IPS-15b (cell line): ENCODE results near the gene XPC.
A peak's percentile ranks its signal among the peaks of the same experiment; 100 is the strongest.

Experiments
- H3K27me3 ChIP-seq: one replicate; pipeline ENCODE4 v1.6.1; 2013; ENCODE audit warnings: low read length; ENCODE audit not compliant: control insufficient read depth, insufficient read depth
- H3K36me3 ChIP-seq: one replicate; pipeline ENCODE4 v1.6.1; 2013; ENCODE audit warnings: low read length; ENCODE audit not compliant: control insufficient read depth, insufficient read depth
- H3K4me1 ChIP-seq: one replicate; pipeline ENCODE4 v1.6.1; 2013; ENCODE audit warnings: mild to moderate bottlenecking, low read length; ENCODE audit not compliant: control insufficient read depth, insufficient read depth
- H3K4me3 ChIP-seq: one replicate; pipeline ENCODE4 v1.5.1; 2013; ENCODE audit warnings: low read depth, low read length
- H3K9ac ChIP-seq: one replicate; pipeline ENCODE4 v1.6.1; 2013; ENCODE audit warnings: low read depth, mild to moderate bottlenecking, low read length
- H3K9me3 ChIP-seq: one replicate; pipeline ENCODE4 v1.6.1; 2013; ENCODE audit warnings: mild to moderate bottlenecking, low read length; ENCODE audit not compliant: control insufficient read depth, insufficient read depth

Gene XPC

DNA sequence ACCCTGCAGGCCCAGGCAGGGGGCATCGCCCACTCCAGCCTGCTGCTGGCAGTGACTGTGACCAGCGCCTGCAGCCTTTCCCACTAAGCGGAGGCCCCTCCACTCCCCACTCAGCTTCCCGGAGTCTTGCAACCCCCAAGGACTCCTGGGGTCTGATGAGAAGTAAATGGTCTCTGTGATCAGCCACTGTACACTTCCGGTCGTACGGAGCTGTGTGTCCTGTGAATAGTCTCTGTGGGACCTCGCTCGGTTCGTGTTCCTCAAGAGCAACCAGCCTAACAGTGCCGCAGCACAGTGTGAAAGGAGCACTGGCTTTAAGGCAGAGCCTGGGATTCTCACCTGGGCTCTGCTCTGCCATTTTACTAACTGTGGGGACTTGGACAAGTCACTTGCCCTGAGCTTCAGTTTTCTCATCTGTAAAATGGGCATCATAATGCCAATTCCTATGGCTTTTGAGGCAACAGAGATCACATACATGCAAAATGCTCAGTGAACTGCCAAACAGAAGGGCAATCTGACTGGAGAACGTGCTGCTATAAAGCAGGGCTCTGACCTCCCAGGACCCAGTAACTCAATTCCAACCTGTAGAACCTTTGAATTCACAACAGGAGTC is 26.8 kb downstream of the XPC start:
- no peak overlapping the region for H3K9ac ChIP-seq
- H3K27me3 ChIP-seq, result no peaks in the 10 kb centered on the region
- H3K9me3 ChIP-seq, result no peaks in the 10 kb centered on the region
- peaks cover 5% of the 10 kb centered on the region for H3K4me1 ChIP-seq
- peaks cover 20% of the 10 kb centered on the region for H3K36me3 ChIP-seq
- H3K4me3 ChIP-seq, result no peak overlapping the region

DNA sequence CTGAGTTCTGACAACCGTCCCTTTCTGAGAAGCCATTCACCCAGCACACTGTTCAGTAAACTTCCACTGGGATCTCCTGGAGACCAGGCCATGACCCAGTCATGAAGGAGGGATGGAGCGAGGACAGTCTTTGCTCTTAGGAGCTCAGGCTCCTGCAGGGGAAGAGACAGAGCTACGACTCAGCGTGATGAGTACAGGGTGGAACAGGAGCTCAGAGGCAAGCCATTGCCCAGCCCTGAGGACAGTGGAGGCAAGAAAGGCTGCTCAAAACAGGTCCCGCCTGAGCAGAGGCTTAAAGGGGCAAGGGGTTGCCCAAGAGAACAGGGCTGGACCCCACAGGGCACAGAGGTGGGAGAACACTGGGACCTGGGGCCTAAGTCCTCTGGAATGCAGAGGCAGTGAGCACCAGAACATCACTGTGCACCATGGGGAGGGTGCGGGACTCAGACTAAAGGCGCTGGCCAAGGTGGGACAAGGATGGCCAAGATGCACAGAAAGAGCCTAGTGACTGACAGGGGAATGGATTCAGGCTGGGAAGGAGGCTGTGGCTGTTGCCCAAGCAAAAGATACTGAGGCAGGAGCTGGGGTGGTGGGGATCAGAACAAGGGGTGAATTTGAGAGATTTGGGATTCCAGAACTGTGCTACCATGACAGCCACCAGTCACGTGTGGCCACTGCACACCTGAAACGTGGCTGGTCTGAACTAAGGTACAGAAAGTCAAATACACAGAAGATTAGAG is 27.7 kb downstream of the XPC start:
- Histone ChIP-seq H3K36me3 (peaks cover 17% of the 10 kb centered on the region), H3K9me3 (no peaks in the 10 kb centered on the region), H3K27me3 (no peaks in the 10 kb centered on the region), H3K4me1 (peaks cover 5% of the 10 kb centered on the region), H3K4me3 (no peak overlapping the region), H3K9ac (no peak overlapping the region)

DNA sequence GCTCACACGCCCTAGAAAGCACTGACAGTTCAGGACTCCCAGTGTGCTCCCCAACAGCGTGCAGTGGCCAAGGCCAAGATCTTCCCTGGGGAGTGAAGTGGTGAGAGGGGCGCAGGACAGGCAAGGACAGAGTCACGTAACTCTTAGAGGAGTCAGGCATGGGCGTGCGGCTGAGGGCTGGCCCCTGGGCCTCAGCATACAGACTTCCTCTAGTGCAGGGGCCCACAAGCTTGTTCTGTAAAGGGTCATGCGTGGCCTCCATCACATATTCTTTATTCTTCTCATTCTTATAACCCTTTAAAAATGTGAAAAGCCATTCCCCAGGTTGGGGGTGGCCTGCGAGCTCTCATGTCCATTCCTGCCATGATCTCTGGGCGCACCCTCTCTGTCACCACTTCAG is 28.3 kb downstream of the XPC start:
- H3K9me3 ChIP-seq, result no peaks in the 10 kb centered on the region
- H3K4me3 ChIP-seq, result no peak overlapping the region
- H3K9ac ChIP-seq, result no peak overlapping the region
- H3K36me3 ChIP-seq, result peaks cover 17% of the 10 kb centered on the region
- H3K4me1 ChIP-seq, result peaks cover 5% of the 10 kb centered on the region
- no peaks in the 10 kb centered on the region for H3K27me3 ChIP-seq

DNA sequence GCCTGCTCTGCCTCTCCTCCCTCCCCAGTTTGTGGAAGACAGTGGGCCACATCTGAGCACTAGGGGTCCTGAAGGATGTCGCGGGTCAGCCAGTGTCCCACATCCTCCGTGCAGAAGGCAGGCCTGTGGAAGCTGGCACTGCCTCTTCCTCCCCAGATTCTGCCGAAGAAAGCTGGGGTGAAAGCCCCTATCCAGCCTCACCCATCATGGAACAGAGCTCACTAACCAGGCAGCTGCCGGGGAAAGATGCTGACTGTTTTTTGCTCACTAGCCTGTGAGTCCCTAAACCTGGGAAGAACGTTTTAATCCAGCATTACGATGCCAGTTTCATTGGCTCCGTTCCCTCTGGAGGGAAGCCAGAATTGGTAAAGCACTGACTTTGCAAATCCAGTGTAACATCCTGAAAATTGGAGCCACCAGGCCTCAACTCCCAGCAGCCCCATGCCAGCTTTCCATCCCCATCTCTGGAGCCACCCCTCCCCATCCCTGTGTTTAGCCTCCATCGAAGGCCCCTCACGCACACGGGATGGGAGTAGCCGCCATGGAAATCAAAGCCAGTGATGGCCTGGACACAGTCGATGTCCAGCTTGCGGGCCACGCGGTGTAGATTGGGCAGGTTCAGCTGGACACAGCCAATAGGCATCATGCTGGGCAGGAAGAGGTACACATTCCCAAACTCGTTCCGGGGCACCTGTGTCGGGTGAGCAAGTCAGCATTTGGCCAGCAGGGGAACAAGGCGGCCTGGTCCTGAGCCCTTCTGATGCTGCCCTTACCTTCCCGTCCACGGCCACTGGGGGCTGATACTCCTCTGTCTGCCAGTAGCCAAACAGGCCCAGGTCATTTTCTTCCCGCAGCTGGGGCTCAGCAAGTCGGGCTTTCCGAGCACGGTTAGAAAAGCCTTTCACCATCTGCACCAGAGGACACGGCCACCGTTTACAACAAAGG is 30.1 kb downstream of the XPC start:
- H3K9me3 ChIP-seq, result no peaks in the 10 kb centered on the region
- H3K4me3 ChIP-seq, result no peak overlapping the region
- H3K9ac ChIP-seq, result peak overlapping the region; percentile 5
- no peaks in the 10 kb centered on the region for H3K27me3 ChIP-seq
- peaks cover 13% of the 10 kb centered on the region for H3K36me3 ChIP-seq
- peaks cover 7% of the 10 kb centered on the region for H3K4me1 ChIP-seq

DNA sequence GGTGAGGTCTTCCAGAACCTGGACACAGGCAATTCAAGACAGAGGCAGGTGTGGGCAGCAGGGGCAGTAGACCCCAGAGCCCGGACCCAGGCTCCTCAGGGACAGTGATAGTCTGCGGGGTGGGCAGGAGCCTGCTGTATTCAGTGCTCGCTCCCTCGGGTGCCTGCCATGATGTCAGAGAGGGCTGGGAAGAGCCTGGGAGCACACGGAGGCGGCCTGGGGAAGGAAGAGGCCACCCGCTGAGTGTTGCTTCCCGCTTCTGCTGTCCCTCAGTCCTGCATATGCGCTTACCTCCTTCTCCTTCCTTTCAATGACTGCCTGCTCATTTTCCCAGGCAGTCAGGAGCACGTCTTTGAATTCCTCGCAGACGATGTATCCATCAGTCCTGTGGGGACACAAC is 30.8 kb downstream of the XPC start:
- H3K9me3 ChIP-seq, result no peaks in the 10 kb centered on the region
- no peak overlapping the region for H3K9ac ChIP-seq
- no peaks in the 10 kb centered on the region for H3K27me3 ChIP-seq
- peaks cover 7% of the 10 kb centered on the region for H3K4me1 ChIP-seq
- H3K36me3 ChIP-seq, result peaks cover 13% of the 10 kb centered on the region
- H3K4me3 ChIP-seq, result no peak overlapping the region

DNA sequence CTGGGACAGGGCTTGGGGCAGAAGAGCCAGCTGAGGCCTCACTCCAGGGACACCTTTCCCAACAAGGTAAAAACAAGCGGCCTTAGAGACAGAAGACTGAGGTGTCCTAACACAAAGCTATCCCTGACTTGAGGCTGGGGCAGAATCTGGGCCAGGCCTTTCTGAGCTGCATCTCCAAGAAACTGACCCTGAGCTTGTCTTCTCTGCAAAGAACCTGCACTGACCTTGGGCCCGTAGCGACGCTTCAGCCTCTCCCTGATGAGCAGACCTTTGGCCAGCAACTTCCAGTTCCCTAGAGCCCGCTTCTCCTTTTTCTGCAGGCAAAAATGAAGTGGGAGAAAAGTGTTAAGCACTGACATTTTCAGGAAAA is 31.4 kb downstream of the XPC start:
- Histone ChIP-seq H3K9ac (no peak overlapping the region), H3K4me1 (peaks cover 7% of the 10 kb centered on the region), H3K9me3 (no peaks in the 10 kb centered on the region), H3K4me3 (no peak overlapping the region), H3K36me3 (peaks cover 13% of the 10 kb centered on the region), H3K27me3 (no peaks in the 10 kb centered on the region)

DNA sequence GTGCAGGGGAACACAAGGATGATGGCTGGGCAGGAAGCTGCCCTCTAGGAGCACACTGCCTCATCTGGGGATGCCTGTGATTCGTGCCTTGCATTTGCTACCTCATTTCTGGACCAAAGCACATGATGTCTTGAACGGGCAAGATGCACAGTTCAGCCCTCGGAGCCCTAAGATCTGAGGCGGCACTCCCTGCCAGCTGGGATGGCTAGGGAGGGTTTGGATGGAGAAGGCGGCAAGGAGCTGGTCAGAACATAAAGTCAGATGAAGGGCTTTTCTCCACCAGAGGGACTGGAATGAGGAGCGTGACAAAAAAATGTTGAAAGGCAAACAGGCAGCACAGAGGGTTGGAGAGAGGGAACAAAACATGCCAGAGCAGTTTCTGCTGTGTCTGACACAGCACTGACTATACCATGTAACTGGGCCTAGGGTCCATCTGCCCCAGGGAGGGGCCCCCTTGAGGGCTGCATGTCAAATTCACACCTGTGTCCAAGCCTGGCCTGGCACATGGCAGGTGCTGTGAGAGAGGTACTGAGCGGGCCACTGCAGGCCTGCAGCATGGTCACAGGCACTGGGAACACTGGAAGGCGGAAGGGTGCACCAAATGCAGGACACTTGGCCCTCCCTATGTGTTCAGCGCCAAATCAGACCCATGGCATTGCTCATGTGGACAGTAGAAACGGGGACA is 31.9 kb downstream of the XPC start:
- Histone ChIP-seq H3K4me3 (no peak overlapping the region), H3K9ac (no peak overlapping the region), H3K4me1 (peaks cover 7% of the 10 kb centered on the region), H3K27me3 (no peaks in the 10 kb centered on the region), H3K9me3 (no peaks in the 10 kb centered on the region), H3K36me3 (peaks cover 15% of the 10 kb centered on the region)

DNA sequence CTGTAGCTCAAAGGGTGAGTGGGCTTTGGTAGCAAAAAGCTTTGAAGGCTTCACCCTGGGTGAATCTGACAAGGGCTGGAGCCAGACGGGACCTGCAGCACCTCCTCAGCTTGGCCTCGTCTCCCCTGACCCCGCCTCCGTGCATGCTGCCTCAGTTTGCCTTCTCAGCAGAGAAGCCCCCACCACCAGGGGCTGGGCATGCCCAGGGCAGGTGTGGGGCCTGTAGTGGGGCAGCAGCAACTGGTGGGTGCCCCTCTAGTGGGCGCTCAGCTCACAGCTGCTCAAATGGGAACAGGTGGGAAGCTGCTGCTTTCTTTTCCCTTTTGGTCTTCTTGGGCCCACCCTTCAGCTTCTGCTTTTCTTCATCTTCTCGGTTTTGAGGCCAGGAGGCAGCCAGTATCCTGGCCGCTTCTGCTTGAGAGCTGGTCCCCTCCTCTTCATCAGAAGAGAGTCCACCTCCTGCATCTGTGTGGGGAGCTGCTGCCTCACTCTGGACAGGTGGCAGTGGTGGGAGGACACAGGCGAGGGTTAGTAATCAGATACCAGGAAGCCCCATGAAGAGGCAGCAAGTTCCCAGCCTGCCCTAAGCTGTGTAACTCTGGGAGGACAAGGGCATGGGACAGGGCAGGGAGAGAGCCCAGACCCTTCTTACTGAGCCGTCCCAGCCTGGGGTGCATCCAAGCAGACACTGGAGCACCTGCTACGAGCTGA is 32.6 kb downstream of the XPC start:
- Histone ChIP-seq H3K27me3 (no peaks in the 10 kb centered on the region), H3K36me3 (peaks cover 18% of the 10 kb centered on the region), H3K9me3 (no peaks in the 10 kb centered on the region), H3K9ac (no peak overlapping the region), H3K4me3 (no peak overlapping the region), H3K4me1 (peaks cover 7% of the 10 kb centered on the region)

DNA sequence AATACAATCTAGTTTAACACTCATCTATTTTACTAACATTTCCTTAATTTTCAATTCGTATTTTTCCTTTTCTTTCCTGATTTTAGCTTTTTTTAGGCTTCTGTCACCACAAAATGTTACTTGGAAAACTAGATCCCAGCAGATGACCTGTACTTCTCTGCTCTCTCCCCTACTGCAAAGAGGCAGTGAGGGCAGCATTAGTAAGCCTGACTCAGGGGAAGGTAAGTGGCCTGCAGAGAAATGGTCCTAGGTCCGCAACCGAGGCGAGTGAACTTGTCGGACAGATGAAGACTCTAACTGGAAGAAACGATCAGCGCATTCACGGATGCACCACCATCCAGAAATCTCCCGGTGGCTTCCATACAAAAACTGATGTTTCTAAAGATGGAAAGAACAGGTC is 33.2 kb downstream of the XPC start:
- H3K36me3 ChIP-seq, result peaks cover 18% of the 10 kb centered on the region
- no peaks in the 10 kb centered on the region for H3K9me3 ChIP-seq
- peaks cover 7% of the 10 kb centered on the region for H3K4me1 ChIP-seq
- H3K27me3 ChIP-seq, result no peaks in the 10 kb centered on the region
- no peak overlapping the region for H3K9ac ChIP-seq
- no peak overlapping the region for H3K4me3 ChIP-seq

DNA sequence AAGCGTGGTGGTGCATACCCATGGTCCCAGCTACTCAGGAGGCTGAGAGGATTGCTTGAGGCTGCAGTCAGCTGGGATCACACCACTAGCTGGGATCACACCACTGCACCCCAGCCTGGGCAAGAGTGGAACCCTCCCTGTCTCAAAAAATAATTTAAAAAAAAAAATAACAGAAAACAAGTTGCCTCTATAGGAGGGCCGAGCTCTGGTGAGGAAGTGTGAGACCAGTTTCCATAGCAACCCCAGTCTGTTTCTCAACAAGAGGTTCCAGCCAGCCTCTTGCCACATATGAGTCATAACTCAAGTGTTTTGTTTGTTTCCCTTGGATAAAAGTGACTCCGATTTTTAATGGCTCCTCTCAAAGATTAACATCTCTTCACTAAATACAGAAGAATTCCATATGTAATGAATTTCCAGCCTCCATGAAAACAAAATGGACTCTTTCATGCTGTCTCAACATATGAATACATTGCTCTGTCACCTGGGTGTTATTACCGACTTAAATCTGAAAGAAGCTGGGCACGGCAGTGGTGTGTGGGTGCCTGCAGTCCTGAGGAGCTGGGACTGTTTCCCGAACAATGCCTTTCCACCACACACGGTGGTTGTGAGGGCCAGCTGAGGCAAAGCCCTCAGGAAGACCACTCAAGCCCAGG is 33.9 kb downstream of the XPC start:
- Histone ChIP-seq H3K9me3 (no peaks in the 10 kb centered on the region), H3K36me3 (peaks cover 18% of the 10 kb centered on the region), H3K27me3 (no peaks in the 10 kb centered on the region), H3K4me1 (peaks cover 7% of the 10 kb centered on the region), H3K4me3 (no peak overlapping the region), H3K9ac (no peak overlapping the region)
